Activated B cell treated with CpG ODN at 0.5 μM for 24 hours (primary cell): ENCODE measurements around the gene FAT1. TPM values are rescaled to one million over a fixed set of nuclear protein-coding genes. Genes with fewer than 3 reads are reported as not detected.

ENCODE experiments used
- ATAC-seq: fragments of 200-7000 bp; cut with Tn5 transposase; one replicate; pipeline ENCODE4 v1.10.0; 2021; ENCODE audit warnings: low read depth, mild to moderate bottlenecking, moderate library complexity
- CTCF ChIA-PET: fragments of 350-600 bp; sonication (Branson Sonifier 250); formaldehyde crosslinking; loops from one replicate; lab custom pipeline; 2021; ENCODE audit warnings: antibody characterized with exemption; lab: Charles Lee
- POLR2A ChIA-PET: fragments of 350-600 bp; sonication (Branson Sonifier 250); formaldehyde crosslinking; loops from one replicate; lab custom pipeline; 2021; ENCODE audit warnings: antibody characterized with exemption; lab: Charles Lee
- DNase-seq: peaks from one replicate; pipeline ENCODE4 v3.0.0; 2022
- H3K27ac Mint-ChIP-seq: one replicate; pipeline ENCODE4 v1.8.0; 2020; ENCODE audit warnings: mixed read lengths
- H3K27me3 Mint-ChIP-seq: one replicate; pipeline ENCODE4 v1.8.0; 2021; ENCODE audit warnings: mixed read lengths
- H3K36me3 Mint-ChIP-seq: one replicate; pipeline ENCODE4 v1.8.0; 2021; ENCODE audit warnings: low read depth, mixed read lengths
- H3K4me1 Mint-ChIP-seq: one replicate; pipeline ENCODE4 v1.8.0; 2021; ENCODE audit warnings: mixed read lengths
- H3K4me3 Mint-ChIP-seq: one replicate; pipeline ENCODE4 v1.8.0; 2020; ENCODE audit warnings: mild to moderate bottlenecking, mixed read lengths
- H3K9me3 Mint-ChIP-seq: one replicate; pipeline ENCODE4 v1.8.0; 2020; ENCODE audit warnings: mixed read lengths
- CTCF ChIP-seq: fragments of 200-600 bp; IDR thresholded peaks from one replicate; pipeline ENCODE4 v1.8.0; 2022; ENCODE audit warnings: antibody characterized with exemption, mild to moderate bottlenecking
- intact Hi-C: fragments of 100-400 bp; cut with micrococcal nuclease; formaldehyde crosslinking; loops from one replicate; pipeline ENCODE4 v1.15.1; 2024
- total RNA-seq: library from RNA; stranded (reverse); gene quantifications from 2 replicates; pipeline ENCODE4 v1.2.3, GENCODE V29; 2022

Gene FAT1, protein sequence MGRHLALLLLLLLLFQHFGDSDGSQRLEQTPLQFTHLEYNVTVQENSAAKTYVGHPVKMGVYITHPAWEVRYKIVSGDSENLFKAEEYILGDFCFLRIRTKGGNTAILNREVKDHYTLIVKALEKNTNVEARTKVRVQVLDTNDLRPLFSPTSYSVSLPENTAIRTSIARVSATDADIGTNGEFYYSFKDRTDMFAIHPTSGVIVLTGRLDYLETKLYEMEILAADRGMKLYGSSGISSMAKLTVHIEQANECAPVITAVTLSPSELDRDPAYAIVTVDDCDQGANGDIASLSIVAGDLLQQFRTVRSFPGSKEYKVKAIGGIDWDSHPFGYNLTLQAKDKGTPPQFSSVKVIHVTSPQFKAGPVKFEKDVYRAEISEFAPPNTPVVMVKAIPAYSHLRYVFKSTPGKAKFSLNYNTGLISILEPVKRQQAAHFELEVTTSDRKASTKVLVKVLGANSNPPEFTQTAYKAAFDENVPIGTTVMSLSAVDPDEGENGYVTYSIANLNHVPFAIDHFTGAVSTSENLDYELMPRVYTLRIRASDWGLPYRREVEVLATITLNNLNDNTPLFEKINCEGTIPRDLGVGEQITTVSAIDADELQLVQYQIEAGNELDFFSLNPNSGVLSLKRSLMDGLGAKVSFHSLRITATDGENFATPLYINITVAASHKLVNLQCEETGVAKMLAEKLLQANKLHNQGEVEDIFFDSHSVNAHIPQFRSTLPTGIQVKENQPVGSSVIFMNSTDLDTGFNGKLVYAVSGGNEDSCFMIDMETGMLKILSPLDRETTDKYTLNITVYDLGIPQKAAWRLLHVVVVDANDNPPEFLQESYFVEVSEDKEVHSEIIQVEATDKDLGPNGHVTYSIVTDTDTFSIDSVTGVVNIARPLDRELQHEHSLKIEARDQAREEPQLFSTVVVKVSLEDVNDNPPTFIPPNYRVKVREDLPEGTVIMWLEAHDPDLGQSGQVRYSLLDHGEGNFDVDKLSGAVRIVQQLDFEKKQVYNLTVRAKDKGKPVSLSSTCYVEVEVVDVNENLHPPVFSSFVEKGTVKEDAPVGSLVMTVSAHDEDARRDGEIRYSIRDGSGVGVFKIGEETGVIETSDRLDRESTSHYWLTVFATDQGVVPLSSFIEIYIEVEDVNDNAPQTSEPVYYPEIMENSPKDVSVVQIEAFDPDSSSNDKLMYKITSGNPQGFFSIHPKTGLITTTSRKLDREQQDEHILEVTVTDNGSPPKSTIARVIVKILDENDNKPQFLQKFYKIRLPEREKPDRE (N-terminal part only)
- not detected in 2 replicates for total RNA-seq

GRCh38 chr4:186723292-186724057 lies at the start of gene FAT1:
FAT1 (minus strand) TSS chr4:186723856; CDS start chr4:186709827, 14,029 bp downstream.
- no peak for DNase-seq
- Mint-ChIP-seq H3K27ac (no peak within 1 kb of the TSS), H3K4me1 (peaks cover 19% of the 10 kb centered on the region), H3K36me3 (no peaks in the 10 kb centered on the region), H3K9me3 (no peaks in the 10 kb centered on the region), H3K27me3 (peaks cover 48% of the 10 kb centered on the region), H3K4me3 (no peak within 1 kb of the TSS)
- CTCF ChIA-PET: no interaction called here
- intact Hi-C loops: no loop called here
- POLR2A ChIA-PET: no interaction called here
- ATAC-seq: no peak
- TF ChIP-seq CTCF: no peak

- Mint-ChIP-seq H3K4me3 (no peak overlapping the region), H3K27me3 (no peaks in the 10 kb centered on the region), H3K4me1 (no peaks in the 10 kb centered on the region), H3K27ac (no peak overlapping the region), H3K9me3 (peaks cover 6% of the 10 kb centered on the region), H3K36me3 (no peaks in the 10 kb centered on the region)
- DNase-seq (no peak), ATAC-seq (no peak)
- intact Hi-C loops: no loop called here
- ChIA-PET CTCF (interaction anchor here (0.6 kb wide), 1 partner anchor 636 kb away, joined by 3 read pairs; no protein-coding TSS in a partner anchor), POLR2A (no interaction called here)
- TF ChIP-seq CTCF: no peak
Observed at GRCh38 chr4:186772936-186773487, 49.4 kb upstream of the FAT1 start.

GRCh38 chr4:186771624-186772023 lies 48.0 kb upstream of the FAT1 start:
- Mint-ChIP-seq H3K4me3 (no peak overlapping the region), H3K9me3 (peaks cover 8% of the 10 kb centered on the region), H3K4me1 (no peaks in the 10 kb centered on the region), H3K27me3 (no peaks in the 10 kb centered on the region), H3K36me3 (no peaks in the 10 kb centered on the region), H3K27ac (no peak overlapping the region)
- intact Hi-C loops: no loop called here
- DNase-seq (no peak), ATAC-seq (no peak)
- no peak for TF ChIP-seq CTCF
- CTCF ChIA-PET: no interaction called here
- POLR2A ChIA-PET: no interaction called here

DNA sequence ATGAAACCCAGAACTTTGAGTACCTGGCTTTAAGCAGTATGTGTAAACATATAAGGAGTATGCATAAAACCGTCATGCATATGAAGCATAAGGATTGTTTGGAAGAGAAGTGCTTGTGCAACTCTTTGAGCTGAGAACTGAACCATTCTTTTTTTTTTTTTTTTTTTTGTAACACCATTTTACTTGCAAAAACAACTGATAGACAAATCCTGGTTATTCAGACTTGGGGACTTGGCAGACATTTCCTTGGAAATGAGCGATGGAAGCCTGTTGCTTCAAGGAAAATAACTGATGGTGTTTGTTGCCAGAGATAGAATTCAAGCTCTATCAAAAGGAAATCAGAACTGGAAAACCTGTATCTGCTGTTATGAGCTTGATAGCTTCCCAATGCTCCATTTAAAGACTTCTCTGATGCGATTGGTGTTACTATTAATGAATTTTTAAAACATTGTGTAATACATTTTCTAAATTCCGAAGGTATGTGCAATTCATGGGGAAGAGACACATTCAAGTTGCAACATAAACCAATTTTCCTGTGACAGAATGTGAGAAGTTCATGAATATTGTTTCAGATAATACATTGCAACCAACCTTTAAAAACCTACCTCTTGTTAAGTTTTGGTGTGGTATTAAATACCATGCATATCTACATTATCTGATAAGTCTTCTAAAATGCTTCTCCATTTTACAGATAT lies 47.0 kb upstream of the FAT1 start:
- Mint-ChIP-seq H3K9me3 (peaks cover 8% of the 10 kb centered on the region), H3K4me3 (no peak overlapping the region), H3K4me1 (no peaks in the 10 kb centered on the region), H3K27ac (no peak overlapping the region), H3K36me3 (no peaks in the 10 kb centered on the region), H3K27me3 (no peaks in the 10 kb centered on the region)
- CTCF ChIA-PET: no interaction called here
- POLR2A ChIA-PET: no interaction called here
- ATAC-seq (no peak), DNase-seq (no peak)
- no peak for TF ChIP-seq CTCF
- intact Hi-C loops: no loop called here
